ENCODE measurements around the gene THBS1.

Gene THBS1

GRCh38 chr15:39616731-39617455 lies 36.0 kb downstream of the THBS1 start:
- no peak overlapping the region for H3K27ac ChIP-seq (ENCODE audit: low read length)
- H3K4me1 ChIP-seq (ENCODE audit: control insufficient read depth, low read depth, low read length): no peaks in the 10 kb centered on the region
- H3K27me3 ChIP-seq (ENCODE audit: control insufficient read depth, insufficient read depth, low read length): no peaks in the 10 kb centered on the region
- no peaks in the 10 kb centered on the region for H3K36me3 ChIP-seq (ENCODE audit: control insufficient read depth, low read depth, low read length)
- no peak overlapping the region for H3K4me3 ChIP-seq (ENCODE audit: low read length)
- H3K9ac ChIP-seq (ENCODE audit: low read length): no peak overlapping the region
- no peaks in the 10 kb centered on the region for H3K9me3 ChIP-seq (ENCODE audit: control insufficient read depth, low read depth, low read length)

- no peaks in the 10 kb centered on the region for H3K27me3 ChIP-seq (ENCODE audit: control insufficient read depth, insufficient read depth, low read length)
- no peak overlapping the region for H3K27ac ChIP-seq (ENCODE audit: low read length)
- H3K9me3 ChIP-seq (ENCODE audit: control insufficient read depth, low read depth, low read length): no peaks in the 10 kb centered on the region
- no peak overlapping the region for H3K4me3 ChIP-seq (ENCODE audit: low read length)
- H3K9ac ChIP-seq (ENCODE audit: low read length): no peak overlapping the region
- no peaks in the 10 kb centered on the region for H3K4me1 ChIP-seq (ENCODE audit: control insufficient read depth, low read depth, low read length)
- H3K36me3 ChIP-seq (ENCODE audit: control insufficient read depth, low read depth, low read length): no peaks in the 10 kb centered on the region
Measured at GRCh38 chr15:39618063-39618823, 37.4 kb downstream of the THBS1 start.

GRCh38 chr15:39621210-39621609 lies 40.3 kb downstream of the THBS1 start:
- Histone ChIP-seq H3K27me3 (ENCODE audit: control insufficient read depth, insufficient read depth, low read length) (no peaks in the 10 kb centered on the region), H3K36me3 (ENCODE audit: control insufficient read depth, low read depth, low read length) (no peaks in the 10 kb centered on the region), H3K4me1 (ENCODE audit: control insufficient read depth, low read depth, low read length) (no peaks in the 10 kb centered on the region), H3K4me3 (ENCODE audit: low read length) (no peak overlapping the region), H3K9ac (ENCODE audit: low read length) (no peak overlapping the region), H3K9me3 (ENCODE audit: control insufficient read depth, low read depth, low read length) (no peaks in the 10 kb centered on the region), H3K27ac (ENCODE audit: low read length) (no peak overlapping the region)

GRCh38 chr15:39621976-39622375 lies 41.1 kb downstream of the THBS1 start:
- Histone ChIP-seq H3K4me1 (ENCODE audit: control insufficient read depth, low read depth, low read length) (no peaks in the 10 kb centered on the region), H3K9me3 (ENCODE audit: control insufficient read depth, low read depth, low read length) (no peaks in the 10 kb centered on the region), H3K9ac (ENCODE audit: low read length) (no peak overlapping the region), H3K27me3 (ENCODE audit: control insufficient read depth, insufficient read depth, low read length) (no peaks in the 10 kb centered on the region), H3K27ac (ENCODE audit: low read length) (no peak overlapping the region), H3K4me3 (ENCODE audit: low read length) (no peak overlapping the region), H3K36me3 (ENCODE audit: control insufficient read depth, low read depth, low read length) (no peaks in the 10 kb centered on the region)

- no peaks in the 10 kb centered on the region for H3K36me3 ChIP-seq (ENCODE audit: control insufficient read depth, low read depth, low read length)
- no peaks in the 10 kb centered on the region for H3K4me1 ChIP-seq (ENCODE audit: control insufficient read depth, low read depth, low read length)
- H3K4me3 ChIP-seq (ENCODE audit: low read length): no peak overlapping the region
- no peaks in the 10 kb centered on the region for H3K9me3 ChIP-seq (ENCODE audit: control insufficient read depth, low read depth, low read length)
- H3K27me3 ChIP-seq (ENCODE audit: control insufficient read depth, insufficient read depth, low read length): no peaks in the 10 kb centered on the region
- no peak overlapping the region for H3K27ac ChIP-seq (ENCODE audit: low read length)
- H3K9ac ChIP-seq (ENCODE audit: low read length): no peak overlapping the region
Measured at GRCh38 chr15:39622660-39623516, 42.0 kb downstream of the THBS1 start.

GRCh38 chr15:39623529-39623931 lies 42.7 kb downstream of the THBS1 start:
- H3K4me1 ChIP-seq (ENCODE audit: control insufficient read depth, low read depth, low read length): no peaks in the 10 kb centered on the region
- no peak overlapping the region for H3K4me3 ChIP-seq (ENCODE audit: low read length)
- no peaks in the 10 kb centered on the region for H3K27me3 ChIP-seq (ENCODE audit: control insufficient read depth, insufficient read depth, low read length)
- no peak overlapping the region for H3K27ac ChIP-seq (ENCODE audit: low read length)
- H3K36me3 ChIP-seq (ENCODE audit: control insufficient read depth, low read depth, low read length): no peaks in the 10 kb centered on the region
- H3K9ac ChIP-seq (ENCODE audit: low read length): no peak overlapping the region
- no peaks in the 10 kb centered on the region for H3K9me3 ChIP-seq (ENCODE audit: control insufficient read depth, low read depth, low read length)

- Histone ChIP-seq H3K9me3 (ENCODE audit: control insufficient read depth, low read depth, low read length) (no peaks in the 10 kb centered on the region), H3K9ac (ENCODE audit: low read length) (no peak overlapping the region), H3K4me3 (ENCODE audit: low read length) (no peak overlapping the region), H3K27me3 (ENCODE audit: control insufficient read depth, insufficient read depth, low read length) (no peaks in the 10 kb centered on the region), H3K27ac (ENCODE audit: low read length) (no peak overlapping the region), H3K4me1 (ENCODE audit: control insufficient read depth, low read depth, low read length) (no peaks in the 10 kb centered on the region), H3K36me3 (ENCODE audit: control insufficient read depth, low read depth, low read length) (no peaks in the 10 kb centered on the region)
Measured at GRCh38 chr15:39624806-39625205, 43.9 kb downstream of the THBS1 start.

GRCh38 chr15:39625451-39625850 lies 44.6 kb downstream of the THBS1 start:
- Histone ChIP-seq H3K9me3 (ENCODE audit: control insufficient read depth, low read depth, low read length) (no peaks in the 10 kb centered on the region), H3K36me3 (ENCODE audit: control insufficient read depth, low read depth, low read length) (no peaks in the 10 kb centered on the region), H3K4me1 (ENCODE audit: control insufficient read depth, low read depth, low read length) (no peaks in the 10 kb centered on the region), H3K4me3 (ENCODE audit: low read length) (no peak overlapping the region), H3K27ac (ENCODE audit: low read length) (no peak overlapping the region), H3K9ac (ENCODE audit: low read length) (no peak overlapping the region), H3K27me3 (ENCODE audit: control insufficient read depth, insufficient read depth, low read length) (no peaks in the 10 kb centered on the region)

- Histone ChIP-seq H3K27ac (ENCODE audit: low read length) (no peak overlapping the region), H3K9ac (ENCODE audit: low read length) (no peak overlapping the region)
Measured at GRCh38 chr15:39625856-39626255, 45.0 kb downstream of the THBS1 start.

GRCh38 chr15:39627451-39628143 lies 46.7 kb downstream of the THBS1 start:
- Histone ChIP-seq H3K27me3 (ENCODE audit: control insufficient read depth, insufficient read depth, low read length) (no peaks in the 10 kb centered on the region), H3K9me3 (ENCODE audit: control insufficient read depth, low read depth, low read length) (no peaks in the 10 kb centered on the region), H3K27ac (ENCODE audit: low read length) (no peak overlapping the region), H3K9ac (ENCODE audit: low read length) (no peak overlapping the region), H3K4me1 (ENCODE audit: control insufficient read depth, low read depth, low read length) (no peaks in the 10 kb centered on the region), H3K4me3 (ENCODE audit: low read length) (no peak overlapping the region), H3K36me3 (ENCODE audit: control insufficient read depth, low read depth, low read length) (no peaks in the 10 kb centered on the region)

More at GRCh38 chr15:39625856-39626255, 45.0 kb downstream of the THBS1 start:
- Histone ChIP-seq H3K36me3 (ENCODE audit: control insufficient read depth, low read depth, low read length) (no peaks in the 10 kb centered on the region), H3K4me1 (ENCODE audit: control insufficient read depth, low read depth, low read length) (no peaks in the 10 kb centered on the region), H3K27me3 (ENCODE audit: control insufficient read depth, insufficient read depth, low read length) (no peaks in the 10 kb centered on the region), H3K9me3 (ENCODE audit: control insufficient read depth, low read depth, low read length) (no peaks in the 10 kb centered on the region), H3K4me3 (ENCODE audit: low read length) (no peak overlapping the region)

GRCh38 chr15:39628144-39628508 lies 47.2 kb downstream of the THBS1 start:
- Histone ChIP-seq H3K36me3 (ENCODE audit: control insufficient read depth, low read depth, low read length) (no peaks in the 10 kb centered on the region), H3K9me3 (ENCODE audit: control insufficient read depth, low read depth, low read length) (no peaks in the 10 kb centered on the region), H3K27ac (ENCODE audit: low read length) (no peak overlapping the region), H3K4me3 (ENCODE audit: low read length) (no peak overlapping the region), H3K9ac (ENCODE audit: low read length) (no peak overlapping the region), H3K4me1 (ENCODE audit: control insufficient read depth, low read depth, low read length) (no peaks in the 10 kb centered on the region), H3K27me3 (ENCODE audit: control insufficient read depth, insufficient read depth, low read length) (no peaks in the 10 kb centered on the region)
